Astrocyte of the hippocampus (primary cell): Measurements from ENCODE around the gene WDR88.
"Not testable (repeated sequence)": the region's sequence is repeated elsewhere in the genome, so short reads cannot be mapped to it uniquely, and the experiment has no call there.

ENCODE experiments used
- DNase-seq: peaks from one replicate; pipeline ENCODE4 v3.0.0; 2011; ENCODE audit warnings: low read depth, low spot score

The WDR88 gene

GRCh38 chr19:33132021-33132420 is at the start of gene WDR88:
TSS of gene WDR88 (plus strand) at chr19:33132114. CDS start at chr19:33132170, 56 bp downstream.
- DNase-seq = no peak

GRCh38 chr19:33085570-33086128 is 46.3 kb upstream of the WDR88 start:
- no peak for DNase-seq

GRCh38 chr19:33086955-33087354 is 45.0 kb upstream of the WDR88 start:
- DNase-seq = no peak

- no peak for DNase-seq
These were observed 42.9 kb upstream of the WDR88 start for GRCh38 chr19:33089010-33089409.

- DNase-seq = no peak
These were observed 41.7 kb upstream of the WDR88 start for GRCh38 chr19:33090179-33090578.

GRCh38 chr19:33093420-33094210 is 38.3 kb upstream of the WDR88 start:
- DNase-seq = no peak

GRCh38 chr19:33094436-33095067 is 37.4 kb upstream of the WDR88 start:
- DNase-seq = no peak

- no peak for DNase-seq
These were observed 35.9 kb upstream of the WDR88 start for GRCh38 chr19:33096005-33096404.

- no peak for DNase-seq
These were observed 33.8 kb upstream of the WDR88 start for GRCh38 chr19:33098055-33098534.

GRCh38 chr19:33100894-33101644 is 30.8 kb upstream of the WDR88 start:
- no peak for DNase-seq

- no peak for DNase-seq
These were observed 29.0 kb upstream of the WDR88 start for GRCh38 chr19:33102893-33103292.

- no peak for DNase-seq
These were observed 23.8 kb upstream of the WDR88 start for GRCh38 chr19:33108161-33108560.

GRCh38 chr19:33110137-33110910 is 21.6 kb upstream of the WDR88 start:
- peak; percentile 46 for DNase-seq

- no peak for DNase-seq
These were observed 20.3 kb upstream of the WDR88 start for GRCh38 chr19:33111587-33111986.

GRCh38 chr19:33114312-33114711 is 17.6 kb upstream of the WDR88 start:
- no peak for DNase-seq

GRCh38 chr19:33117501-33117900 is 14.4 kb upstream of the WDR88 start:
- no peak for DNase-seq

GRCh38 chr19:33118643-33119042 is 13.3 kb upstream of the WDR88 start:
- no peak for DNase-seq

GRCh38 chr19:33124207-33125098 is 7.5 kb upstream of the WDR88 start:
- no peak for DNase-seq

- DNase-seq = peak; percentile 77
These were observed 6.0 kb upstream of the WDR88 start for GRCh38 chr19:33125929-33126388.

- not testable (repeated sequence) for DNase-seq
These were observed 5.2 kb upstream of the WDR88 start for GRCh38 chr19:33126712-33127111.
